ENCODE results near the gene ABHD17B. TPM values are rescaled to one million over a fixed set of nuclear protein-coding genes. Genes with fewer than 3 reads are reported as not detected.

The ABHD17B gene
- total RNA-seq, 1 experiment from 2014 or later, result 11.6 TPM

- no TSS peak for BruUV-seq (replicated peaks)
- Histone ChIP-seq H3K36me3 (ENCODE audit: low read depth, low read length) (no peaks in the 10 kb centered on the region), H3K9ac (ENCODE audit: low read length) (no peak overlapping the region), H3K9me3 (ENCODE audit: low read length) (no peaks in the 10 kb centered on the region), H3K27ac (ENCODE audit: low read length) (no peak overlapping the region), H3K27me3 (ENCODE audit: low read length) (no peaks in the 10 kb centered on the region), H3K9me2 (replicated peaks; ENCODE audit: low read length) (no peaks in the 10 kb centered on the region), H3K79me2 (ENCODE audit: low read length) (peaks cover 76% of the 10 kb centered on the region), H3K4me1 (ENCODE audit: insufficient read depth, low read length) (no peaks in the 10 kb centered on the region), H3K4me3 (ENCODE audit: low read length) (no peak overlapping the region), H3F3A (ENCODE audit: low read length, unreplicated experiment) (no peaks in the 10 kb centered on the region), H2AFZ (ENCODE audit: low read length) (no peak overlapping the region), H4K20me1 (ENCODE audit: low read length) (0 out of 2 replicates have a peak, but pooled peaks cover 5% of the 10 kb centered on the region), H3K4me2 (ENCODE audit: low read length) (no peak overlapping the region)
- ChIA-PET POLR2A (ENCODE audit: unreplicated experiment) (no interaction called here), CTCF (no interaction called here)
- ATAC-seq (no peak), DNase-seq (no peak)
- TF ChIP-seq CTCF (conservative IDR thresholded peaks at IDR 0.05; ENCODE audit: low read depth, low read length) (no peak), EZH2phosphoT487 (IDR thresholded peaks at IDR 0.05; ENCODE audit: borderline replicate concordance, low read length) (no peak), EZH2 (IDR thresholded peaks at IDR 0.05; ENCODE audit: low read length, unreplicated experiment) (no peak)
- intact Hi-C loops (cut with micrococcal nuclease), result no loop called here
These were observed 19.3 kb downstream of the ABHD17B start for GRCh38 chr9:71891557-71892189.

- no peak overlapping the region for H3K4me3 ChIP-seq (ENCODE audit: low read length)
- 0 out of 2 replicates have a peak, but pooled peaks cover 5% of the 10 kb centered on the region for H4K20me1 ChIP-seq (ENCODE audit: low read length)
- H3K27ac ChIP-seq (ENCODE audit: low read length), result no peak overlapping the region
- H3K36me3 ChIP-seq (ENCODE audit: low read depth, low read length), result no peaks in the 10 kb centered on the region
- CTCF ChIA-PET, result no interaction called here
- H2AFZ ChIP-seq (ENCODE audit: low read length), result no peak overlapping the region
- H3K9me2 ChIP-seq (replicated peaks; ENCODE audit: low read length), result no peaks in the 10 kb centered on the region
- no peaks in the 10 kb centered on the region for H3F3A ChIP-seq (ENCODE audit: low read length, unreplicated experiment)
- DNase-seq (no peak), ATAC-seq (no peak)
- no peak overlapping the region for H3K4me2 ChIP-seq (ENCODE audit: low read length)
- H3K9ac ChIP-seq (ENCODE audit: low read length), result no peak overlapping the region
- no peaks in the 10 kb centered on the region for H3K9me3 ChIP-seq (ENCODE audit: low read length)
- intact Hi-C loops (cut with micrococcal nuclease), result no loop called here
- H3K79me2 ChIP-seq (ENCODE audit: low read length), result peaks cover 74% of the 10 kb centered on the region
- BruUV-seq (replicated peaks), result no TSS peak
- H3K4me1 ChIP-seq (ENCODE audit: insufficient read depth, low read length), result no peaks in the 10 kb centered on the region
- POLR2A ChIA-PET (ENCODE audit: unreplicated experiment), result interaction anchor here (0.7 kb wide), 1 partner anchor 63 kb away, joined by 5 read pairs; no protein-coding TSS in a partner anchor
- H3K27me3 ChIP-seq (ENCODE audit: low read length), result no peaks in the 10 kb centered on the region
- TF ChIP-seq EZH2 (IDR thresholded peaks at IDR 0.05; ENCODE audit: low read length, unreplicated experiment), result no peak
- TF ChIP-seq CTCF (conservative IDR thresholded peaks at IDR 0.05; ENCODE audit: low read depth, low read length), result no peak
- TF ChIP-seq EZH2phosphoT487 (IDR thresholded peaks at IDR 0.05; ENCODE audit: borderline replicate concordance, low read length), result no peak
These were observed 20.8 kb downstream of the ABHD17B start for GRCh38 chr9:71890042-71890679.

- POLR2A ChIA-PET (ENCODE audit: unreplicated experiment), result interaction anchor here (0.6 kb wide), 1 partner anchor 25 kb away, joined by 4 read pairs; no protein-coding TSS in a partner anchor
- H3K4me2 ChIP-seq (ENCODE audit: low read length), result no peak overlapping the region
- H3K79me2 ChIP-seq (ENCODE audit: low read length), result peaks cover 63% of the 10 kb centered on the region
- DNase-seq (no peak), ATAC-seq (no peak)
- no peak overlapping the region for H3K9ac ChIP-seq (ENCODE audit: low read length)
- H3K27ac ChIP-seq (ENCODE audit: low read length), result no peak overlapping the region
- H3K4me3 ChIP-seq (ENCODE audit: low read length), result no peak overlapping the region
- no peaks in the 10 kb centered on the region for H3K9me2 ChIP-seq (replicated peaks; ENCODE audit: low read length)
- no peaks in the 10 kb centered on the region for H3K9me3 ChIP-seq (ENCODE audit: low read length)
- H4K20me1 ChIP-seq (ENCODE audit: low read length), result 0 out of 2 replicates have a peak, but pooled peaks cover 5% of the 10 kb centered on the region
- TF ChIP-seq CTCF (conservative IDR thresholded peaks at IDR 0.05; ENCODE audit: low read depth, low read length) (no peak), EZH2phosphoT487 (IDR thresholded peaks at IDR 0.05; ENCODE audit: borderline replicate concordance, low read length) (no peak), EZH2 (IDR thresholded peaks at IDR 0.05; ENCODE audit: low read length, unreplicated experiment) (no peak)
- H3K4me1 ChIP-seq (ENCODE audit: insufficient read depth, low read length), result no peaks in the 10 kb centered on the region
- H3F3A ChIP-seq (ENCODE audit: low read length, unreplicated experiment), result no peaks in the 10 kb centered on the region
- H3K27me3 ChIP-seq (ENCODE audit: low read length), result no peaks in the 10 kb centered on the region
- no peak overlapping the region for H2AFZ ChIP-seq (ENCODE audit: low read length)
- CTCF ChIA-PET, result no interaction called here
- intact Hi-C loops (cut with micrococcal nuclease), result no loop called here
- BruUV-seq (replicated peaks), result no TSS peak
- no peaks in the 10 kb centered on the region; the same call in 1 of the 2 replicates for H3K36me3 ChIP-seq (ENCODE audit: low read depth, low read length)
These were observed 23.6 kb downstream of the ABHD17B start for GRCh38 chr9:71887362-71887761.
